ENCODE measurements around the gene ARHGEF16. TPM values are rescaled to one million over a fixed set of nuclear protein-coding genes. Genes with fewer than 3 reads are reported as not detected.

ARHGEF16 gene
- total and polyA plus RNA-seq, 5 donors, result 0.28 to 2.5 (median 1.6) TPM

GRCh38 chr1:3438661-3439180 is 15.7 kb upstream of the ARHGEF16 start:
- Histone ChIP-seq H3K27me3 (ENCODE audit: control insufficient read depth, insufficient read depth) (no peaks in the 10 kb centered on the region), H3K4me3 (ENCODE audit: low read length) (no peak overlapping the region), H3K9me3 (ENCODE audit: control insufficient read depth, low read length) (no peaks in the 10 kb centered on the region), H3K27ac (ENCODE audit: low read length) (no peak overlapping the region), H3K4me1 (ENCODE audit: control insufficient read depth, insufficient read depth, low read length) (no peaks in the 10 kb centered on the region)
- DNase-seq, result peak in 2 of 3 donors; percentile 29 to 33
- no peak for ATAC-seq
- 81% methylated on average over 9 of the region's 9 CpGs for WGBS
- intact Hi-C loops (cut with DNase I), result no loop called here

- WGBS, result 67% methylated on average over 27 of the region's 27 CpGs
- no peaks in the 10 kb centered on the region for H3K27me3 ChIP-seq (ENCODE audit: control insufficient read depth, insufficient read depth)
- intact Hi-C loops (cut with DNase I), result no loop called here
- no peak for ATAC-seq
- H3K9me3 ChIP-seq (ENCODE audit: control insufficient read depth, low read length), result no peaks in the 10 kb centered on the region
- no peak overlapping the region for H3K4me3 ChIP-seq (ENCODE audit: low read length)
- H3K27ac ChIP-seq (ENCODE audit: low read length), result no peak overlapping the region
- no peaks in the 10 kb centered on the region for H3K4me1 ChIP-seq (ENCODE audit: control insufficient read depth, insufficient read depth, low read length)
- DNase-seq, result peak in 2 of 3 donors; percentile 44 to 45
These were observed 14.8 kb upstream of the ARHGEF16 start for GRCh38 chr1:3439346-3440299.

DNA sequence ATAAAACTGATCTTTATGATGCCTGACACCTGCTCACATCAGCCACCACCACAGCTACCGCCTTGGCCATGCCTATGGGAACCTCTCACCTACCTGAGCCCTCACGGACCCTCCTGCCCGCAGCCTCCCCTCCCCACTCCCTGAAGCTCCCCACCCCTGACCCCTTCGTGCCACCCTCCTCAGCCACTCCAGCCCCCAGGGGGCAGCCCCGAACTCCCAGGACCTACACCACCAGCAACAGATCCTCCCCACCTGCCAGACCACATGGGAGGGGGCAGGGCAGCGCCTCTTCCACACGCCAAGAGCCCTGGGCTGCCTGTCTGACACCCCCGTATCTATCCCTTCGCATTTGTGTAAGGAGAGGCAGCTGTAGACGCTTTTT is 14.2 kb upstream of the ARHGEF16 start:
- ATAC-seq (no peak), DNase-seq (peak in 2 of 3 donors; percentile 11 to 45)
- no peak overlapping the region for H3K4me3 ChIP-seq (ENCODE audit: low read length)
- no peaks in the 10 kb centered on the region for H3K4me1 ChIP-seq (ENCODE audit: control insufficient read depth, insufficient read depth, low read length)
- no peaks in the 10 kb centered on the region for H3K27me3 ChIP-seq (ENCODE audit: control insufficient read depth, insufficient read depth)
- intact Hi-C loops (cut with DNase I), result no loop called here
- 51% methylated on average over 10 of the region's 10 CpGs for WGBS
- H3K27ac ChIP-seq (ENCODE audit: low read length), result no peak overlapping the region
- no peaks in the 10 kb centered on the region for H3K9me3 ChIP-seq (ENCODE audit: control insufficient read depth, low read length)

DNA sequence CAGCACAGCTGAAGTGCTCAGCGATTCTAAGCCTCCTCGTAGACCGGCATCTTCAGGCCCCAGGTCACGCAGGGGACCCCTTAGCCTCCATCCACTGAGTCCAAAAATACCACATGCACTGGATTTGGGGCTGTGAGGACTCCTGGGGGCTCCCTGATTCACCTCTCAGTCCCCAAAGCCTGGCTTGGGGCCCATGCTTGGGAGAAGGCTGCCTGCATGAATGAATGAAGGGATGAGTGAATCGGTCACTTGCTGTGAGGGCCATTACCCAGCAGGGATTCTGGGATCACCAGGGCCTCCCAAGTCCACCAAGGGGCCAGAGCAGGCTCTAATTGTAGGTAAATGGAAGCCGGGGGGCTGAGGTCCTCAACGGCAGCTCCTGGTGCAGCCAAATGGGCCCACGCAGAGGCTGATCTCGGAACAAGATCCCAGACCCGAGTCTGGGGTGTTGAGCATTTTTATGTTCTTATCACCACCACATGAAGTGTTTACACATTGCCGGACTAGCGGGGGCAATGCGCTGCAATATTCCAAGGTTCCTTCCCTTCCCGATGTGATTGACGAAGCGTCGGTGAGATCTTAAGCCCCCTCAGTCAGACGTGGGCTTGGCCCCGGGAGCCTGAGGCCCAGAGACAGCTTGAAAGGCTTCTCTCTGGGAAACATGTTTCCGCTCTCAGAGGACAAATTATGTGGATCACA is 13.6 kb upstream of the ARHGEF16 start:
- 47% methylated on average over 20 of the region's 20 CpGs for WGBS
- H3K4me3 ChIP-seq (ENCODE audit: low read length), result no peak overlapping the region
- intact Hi-C loops (cut with DNase I), result no loop called here
- no peak overlapping the region for H3K27ac ChIP-seq (ENCODE audit: low read length)
- no peaks in the 10 kb centered on the region for H3K9me3 ChIP-seq (ENCODE audit: control insufficient read depth, low read length)
- no peaks in the 10 kb centered on the region for H3K27me3 ChIP-seq (ENCODE audit: control insufficient read depth, insufficient read depth)
- no peak for ATAC-seq
- H3K4me1 ChIP-seq (ENCODE audit: control insufficient read depth, insufficient read depth, low read length), result no peaks in the 10 kb centered on the region
- peak in 1 of 3 donors; percentile 16 for DNase-seq

DNA sequence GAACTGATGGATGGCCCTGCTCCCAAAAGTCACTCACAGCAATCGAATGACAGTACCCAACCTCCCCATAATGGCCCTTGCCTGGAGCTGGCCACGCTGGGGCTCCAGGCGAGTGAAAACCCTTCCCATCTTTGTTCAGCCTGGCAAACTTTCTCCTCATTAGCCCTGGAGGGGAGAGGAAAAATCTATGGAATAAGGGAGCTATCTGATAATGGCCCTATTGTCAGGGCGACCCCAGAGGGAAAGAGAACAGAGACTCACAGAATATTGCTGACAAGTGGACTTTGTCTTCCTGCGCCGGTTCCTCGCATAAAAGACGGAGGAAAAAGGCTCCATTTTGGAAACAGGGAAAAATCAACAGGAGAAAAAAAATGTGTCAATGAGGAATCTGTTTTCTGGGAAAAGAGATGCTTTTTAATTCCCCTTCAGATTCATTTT is 13.0 kb upstream of the ARHGEF16 start:
- 37% methylated on average over 8 of the region's 8 CpGs for WGBS
- Histone ChIP-seq H3K4me3 (ENCODE audit: low read length) (no peak overlapping the region), H3K27me3 (ENCODE audit: control insufficient read depth, insufficient read depth) (no peaks in the 10 kb centered on the region)

DNA sequence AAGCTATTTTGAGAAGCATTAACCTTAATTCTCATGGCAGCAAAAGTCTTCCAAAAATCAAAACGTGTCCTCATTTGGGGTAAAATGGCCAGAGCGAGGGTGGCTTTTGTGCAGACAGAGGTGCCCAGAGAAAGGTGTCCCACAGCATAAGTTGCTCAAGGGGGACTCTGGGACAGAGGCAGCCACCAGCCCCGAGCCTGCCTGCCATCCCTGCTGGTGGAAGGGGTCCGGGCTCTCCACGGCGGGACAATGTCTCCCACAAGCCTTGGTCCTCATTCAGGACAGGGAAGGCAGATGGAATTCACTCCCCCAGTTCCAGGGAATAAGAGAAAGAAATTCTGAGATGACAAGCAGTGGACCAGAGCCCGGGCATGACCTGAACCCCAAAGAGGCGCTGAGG is 12.6 kb upstream of the ARHGEF16 start:
- 64% methylated on average over 8 of the region's 8 CpGs for WGBS
- Histone ChIP-seq H3K4me3 (ENCODE audit: low read length) (no peak overlapping the region), H3K27me3 (ENCODE audit: control insufficient read depth, insufficient read depth) (no peaks in the 10 kb centered on the region), H3K4me1 (ENCODE audit: control insufficient read depth, insufficient read depth, low read length) (no peaks in the 10 kb centered on the region), H3K27ac (ENCODE audit: low read length) (no peak overlapping the region), H3K9me3 (ENCODE audit: control insufficient read depth, low read length) (no peaks in the 10 kb centered on the region)
- intact Hi-C loops (cut with DNase I), result no loop called here
- DNase-seq, result peak in 1 of 3 donors; percentile 21
- ATAC-seq, result no peak

More for the DNA sequence above, 13.0 kb upstream of the ARHGEF16 start:
- DNase-seq (no peak), ATAC-seq (no peak)
- no peak overlapping the region for H3K27ac ChIP-seq (ENCODE audit: low read length)
- H3K4me1 ChIP-seq (ENCODE audit: control insufficient read depth, insufficient read depth, low read length), result no peaks in the 10 kb centered on the region
- intact Hi-C loops (cut with DNase I), result no loop called here
- no peaks in the 10 kb centered on the region for H3K9me3 ChIP-seq (ENCODE audit: control insufficient read depth, low read length)

DNA sequence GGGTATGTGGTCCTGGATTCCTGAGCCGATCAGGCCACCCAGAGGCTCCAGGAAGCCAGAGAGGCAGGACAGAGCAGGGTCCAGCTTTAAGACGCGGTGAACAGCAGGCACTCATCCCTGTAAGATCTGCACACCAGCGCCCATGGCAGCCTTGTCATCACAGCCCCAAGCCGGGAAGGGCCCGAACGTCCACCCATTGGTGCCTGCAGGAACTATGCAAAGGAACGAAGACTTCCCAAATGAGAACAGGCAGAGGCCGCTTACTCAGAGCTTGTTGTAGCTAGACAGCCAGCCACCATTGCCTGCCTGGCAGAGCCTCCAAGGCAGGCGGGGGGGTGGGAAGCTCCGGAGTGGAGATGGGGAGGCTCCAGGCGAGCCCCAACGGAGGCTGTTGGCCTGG is 12.1 kb upstream of the ARHGEF16 start:
- no peak overlapping the region for H3K27ac ChIP-seq (ENCODE audit: low read length)
- intact Hi-C loops (cut with DNase I), result no loop called here
- 74% methylated on average over 13 of the region's 13 CpGs for WGBS
- no peaks in the 10 kb centered on the region for H3K27me3 ChIP-seq (ENCODE audit: control insufficient read depth, insufficient read depth)
- H3K4me3 ChIP-seq (ENCODE audit: low read length), result no peak overlapping the region
- ATAC-seq (no peak), DNase-seq (peak in 1 of 3 donors; percentile 22)
- H3K4me1 ChIP-seq (ENCODE audit: control insufficient read depth, insufficient read depth, low read length), result no peaks in the 10 kb centered on the region
- H3K9me3 ChIP-seq (ENCODE audit: control insufficient read depth, low read length), result no peaks in the 10 kb centered on the region

DNA sequence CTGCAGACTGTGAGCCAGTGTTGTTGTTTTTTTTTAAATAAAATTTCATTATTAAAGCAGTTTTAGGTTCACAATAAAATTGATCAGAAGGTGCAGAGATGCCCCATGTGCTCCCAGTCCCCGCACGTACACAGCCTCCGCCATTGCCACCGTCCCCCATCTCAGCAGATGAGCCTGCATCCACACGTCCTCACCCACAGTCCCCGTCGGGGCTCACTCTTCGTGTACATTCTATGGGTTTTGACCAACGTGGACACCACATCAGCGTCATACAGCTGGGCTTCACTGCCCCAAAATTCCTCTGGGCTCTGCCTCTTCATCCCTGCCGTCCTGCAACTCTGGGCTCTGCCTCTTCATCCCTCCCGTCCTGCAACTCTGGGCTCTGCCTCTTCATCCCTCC is 11.6 kb upstream of the ARHGEF16 start:
- no peak overlapping the region for H3K27ac ChIP-seq (ENCODE audit: low read length)
- no peaks in the 10 kb centered on the region for H3K9me3 ChIP-seq (ENCODE audit: control insufficient read depth, low read length)
- no peaks in the 10 kb centered on the region for H3K27me3 ChIP-seq (ENCODE audit: control insufficient read depth, insufficient read depth)
- no peak overlapping the region for H3K4me3 ChIP-seq (ENCODE audit: low read length)
- DNase-seq (peak in 1 of 3 donors; percentile 48), ATAC-seq (no peak)
- intact Hi-C loops (cut with DNase I), result no loop called here
- WGBS, result 83% methylated on average over 12 of the region's 12 CpGs
- no peaks in the 10 kb centered on the region for H3K4me1 ChIP-seq (ENCODE audit: control insufficient read depth, insufficient read depth, low read length)

DNA sequence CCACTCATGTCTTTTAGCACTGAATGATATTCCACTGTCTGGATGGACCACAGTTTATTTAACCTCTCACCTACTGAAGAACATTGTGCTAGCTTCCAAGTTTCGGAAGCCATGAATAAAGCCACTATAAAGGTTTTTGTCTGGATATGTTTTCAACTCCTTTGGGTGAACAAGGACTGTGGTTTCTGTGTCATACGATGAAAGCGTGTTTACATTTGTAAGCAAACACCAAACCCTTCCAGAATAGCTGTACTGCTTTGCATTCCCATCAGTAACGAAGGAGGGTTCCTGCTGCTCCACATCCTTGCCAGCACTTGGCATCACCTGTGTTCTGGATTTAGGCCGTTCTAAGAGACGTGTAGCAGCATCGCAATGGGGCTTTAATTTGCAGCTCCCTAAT is 10.7 kb upstream of the ARHGEF16 start:
- no peaks in the 10 kb centered on the region for H3K27me3 ChIP-seq (ENCODE audit: control insufficient read depth, insufficient read depth)
- DNase-seq (no peak), ATAC-seq (no peak)
- H3K27ac ChIP-seq (ENCODE audit: low read length), result no peak overlapping the region
- intact Hi-C loops (cut with DNase I), result no loop called here
- no peaks in the 10 kb centered on the region for H3K4me1 ChIP-seq (ENCODE audit: control insufficient read depth, insufficient read depth, low read length)
- H3K9me3 ChIP-seq (ENCODE audit: control insufficient read depth, low read length), result no peaks in the 10 kb centered on the region
- 82% methylated on average over 7 of the region's 7 CpGs for WGBS
- H3K4me3 ChIP-seq (ENCODE audit: low read length), result no peak overlapping the region

DNA sequence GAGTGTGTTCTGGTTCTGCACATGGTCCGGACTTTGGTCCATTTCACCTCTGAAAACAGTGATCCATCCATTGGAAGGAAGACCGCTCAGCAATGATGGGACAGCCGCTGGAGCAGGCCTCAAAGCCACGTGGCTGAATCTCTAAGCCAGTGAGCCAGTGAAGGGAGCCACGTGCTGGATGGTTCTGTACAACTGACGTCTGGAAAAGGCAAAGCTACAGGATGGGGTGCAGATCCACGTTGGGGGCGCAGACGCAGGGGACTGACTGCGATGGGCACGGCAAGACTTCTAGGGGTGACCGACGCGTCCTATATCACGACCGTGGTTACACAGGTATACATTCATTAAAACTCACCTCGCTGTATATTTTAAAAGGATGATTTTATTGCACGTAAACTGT is 10.2 kb upstream of the ARHGEF16 start:
- intact Hi-C loops (cut with DNase I), result no loop called here
- Histone ChIP-seq H3K9me3 (ENCODE audit: control insufficient read depth, low read length) (no peaks in the 10 kb centered on the region), H3K27ac (ENCODE audit: low read length) (no peak overlapping the region), H3K27me3 (ENCODE audit: control insufficient read depth, insufficient read depth) (no peaks in the 10 kb centered on the region), H3K4me1 (ENCODE audit: control insufficient read depth, insufficient read depth, low read length) (no peaks in the 10 kb centered on the region), H3K4me3 (ENCODE audit: low read length) (no peak overlapping the region)
- 87% methylated on average over 18 of the region's 18 CpGs for WGBS
- peak in 2 of 3 donors; percentile 20 to 43 for DNase-seq
- ATAC-seq, result no peak

DNA sequence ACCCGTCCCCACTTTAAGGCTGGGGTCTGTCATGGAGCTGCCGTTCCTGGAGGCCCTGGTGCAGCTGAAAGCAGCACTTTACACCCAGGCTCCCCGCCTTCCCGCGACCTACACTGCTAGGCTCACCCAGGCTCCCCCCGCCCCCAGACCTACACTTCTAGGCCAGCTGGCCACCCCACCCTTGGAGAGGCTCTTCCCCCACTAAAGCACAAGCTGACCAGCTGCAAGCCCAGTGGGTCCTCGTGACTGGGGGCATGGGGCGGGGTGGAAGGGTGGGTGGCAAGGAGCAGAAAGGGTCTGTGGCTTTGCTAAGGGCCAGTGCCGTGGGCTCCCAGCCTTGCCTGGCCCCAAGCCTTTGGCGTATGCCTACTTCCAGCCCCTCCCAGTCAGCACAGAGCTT is 9.7 kb upstream of the ARHGEF16 start:
- no peaks in the 10 kb centered on the region for H3K4me1 ChIP-seq (ENCODE audit: control insufficient read depth, insufficient read depth, low read length)
- ATAC-seq (no peak), DNase-seq (peak in 2 of 3 donors; percentile 25 to 28)
- intact Hi-C loops (cut with DNase I), result no loop called here
- H3K27ac ChIP-seq (ENCODE audit: low read length), result no peak overlapping the region
- no peaks in the 10 kb centered on the region for H3K9me3 ChIP-seq (ENCODE audit: control insufficient read depth, low read length)
- WGBS, result 69% methylated on average over 10 of the region's 10 CpGs
- no peak overlapping the region for H3K4me3 ChIP-seq (ENCODE audit: low read length)
- no peaks in the 10 kb centered on the region for H3K27me3 ChIP-seq (ENCODE audit: control insufficient read depth, insufficient read depth)

Measured in right cardiac atrium (tissue), 5 donors.